T-helper 1 cell treated with Interleukin-12 subunit alpha and Interleukin-12 subunit beta and Interleukin-4 antibody, amounts not matched to agents 30 ng/mL and 1 ng/mL, for 36 hours (primary cell): ENCODE measurements around the gene INPP5A. TPM values are rescaled to one million over a fixed set of nuclear protein-coding genes. Genes with fewer than 3 reads are reported as not detected.

Experiments used
- intact Hi-C: fragments of 100-400 bp; cut with micrococcal nuclease; formaldehyde crosslinking; loops from one replicate; pipeline ENCODE4 v1.15.1; 2024
- total RNA-seq: library from RNA; stranded (reverse); gene quantifications from 2 replicates; pipeline ENCODE4 v1.2.3, GENCODE V29; 2022

Gene INPP5A
- total RNA-seq, 1 donor from 2014 or later = 19.0 TPM

DNA sequence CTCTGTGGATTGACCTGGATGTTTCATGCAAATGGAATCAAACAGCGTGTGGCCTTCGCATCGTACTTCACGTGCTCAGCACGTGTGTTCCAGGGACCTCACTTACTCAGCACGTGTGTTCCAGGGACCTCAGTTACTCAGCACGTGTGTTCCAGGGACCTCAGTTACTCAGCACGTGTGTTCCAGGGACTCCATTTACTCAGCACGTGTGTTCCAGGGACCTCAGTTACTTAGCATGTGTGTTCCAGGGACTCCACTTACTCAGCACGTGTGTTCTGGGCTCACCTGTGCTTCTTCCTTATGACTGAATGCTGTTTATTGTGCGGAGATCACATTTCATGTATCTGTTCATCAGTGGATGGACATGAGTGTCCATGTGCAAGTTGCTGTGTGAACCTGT lies 22.0 kb downstream of the INPP5A start:
- intact Hi-C loops = no loop called here

DNA sequence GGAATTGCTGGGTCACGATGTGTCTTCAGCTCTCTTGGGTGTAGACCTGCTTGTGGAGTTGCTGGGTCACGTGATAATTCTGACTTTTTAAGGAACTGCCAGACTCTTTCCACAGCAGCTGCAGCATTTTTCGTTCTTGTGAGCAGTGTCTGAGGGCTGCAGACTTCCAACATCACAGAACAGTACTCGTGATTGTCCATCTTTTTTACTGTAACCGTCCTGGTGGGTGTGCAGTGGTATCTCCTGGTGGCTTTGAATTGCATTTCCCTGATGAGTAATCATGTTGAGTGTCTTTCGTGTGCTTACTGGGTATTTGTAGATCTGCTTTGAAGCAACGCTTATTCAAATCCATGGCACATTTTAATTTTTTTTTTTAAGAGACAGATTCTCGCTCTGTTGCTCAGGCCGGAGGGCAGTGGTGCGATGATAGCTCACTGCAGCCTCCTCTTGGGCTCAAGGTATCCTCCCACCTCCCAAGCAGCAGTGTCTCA lies 22.7 kb downstream of the INPP5A start:
- intact Hi-C loops = no loop called here

DNA sequence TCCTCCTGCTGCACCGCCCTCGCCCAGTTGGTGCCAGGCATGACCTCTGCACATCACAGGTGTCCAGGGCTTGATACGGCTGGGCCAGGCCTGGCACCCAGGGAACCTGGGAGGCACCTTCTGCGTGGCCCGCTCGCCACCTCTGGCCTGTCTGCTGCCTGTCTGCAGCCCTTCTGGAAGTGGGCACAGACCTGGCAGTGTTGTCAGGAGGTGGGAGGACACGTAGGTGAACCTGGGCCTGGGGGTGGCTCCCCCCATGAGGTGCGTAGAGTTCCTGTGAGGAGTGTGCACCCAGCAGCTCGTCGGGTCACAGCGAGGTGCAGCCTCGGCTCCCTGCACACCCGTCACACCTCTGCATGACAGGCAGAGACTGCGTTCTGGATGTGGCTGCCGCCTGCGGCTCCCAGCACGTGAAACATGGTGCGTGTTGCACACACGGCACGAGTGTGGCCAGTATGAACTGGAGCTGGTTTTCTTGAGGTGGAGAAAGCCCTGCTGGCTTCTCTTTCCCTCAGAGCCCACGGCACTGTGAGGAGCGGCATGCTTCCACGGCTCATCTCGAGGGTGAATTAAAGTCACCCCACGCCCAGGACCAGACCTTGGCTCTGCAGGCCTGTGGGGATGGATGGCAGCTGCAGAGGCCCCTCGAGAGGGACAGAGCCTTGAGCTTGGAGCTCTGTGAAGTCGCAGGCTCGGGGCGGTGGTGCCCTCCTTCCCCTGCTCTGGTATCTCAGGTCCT lies 24.8 kb downstream of the INPP5A start:
- intact Hi-C loops = no loop called here

DNA sequence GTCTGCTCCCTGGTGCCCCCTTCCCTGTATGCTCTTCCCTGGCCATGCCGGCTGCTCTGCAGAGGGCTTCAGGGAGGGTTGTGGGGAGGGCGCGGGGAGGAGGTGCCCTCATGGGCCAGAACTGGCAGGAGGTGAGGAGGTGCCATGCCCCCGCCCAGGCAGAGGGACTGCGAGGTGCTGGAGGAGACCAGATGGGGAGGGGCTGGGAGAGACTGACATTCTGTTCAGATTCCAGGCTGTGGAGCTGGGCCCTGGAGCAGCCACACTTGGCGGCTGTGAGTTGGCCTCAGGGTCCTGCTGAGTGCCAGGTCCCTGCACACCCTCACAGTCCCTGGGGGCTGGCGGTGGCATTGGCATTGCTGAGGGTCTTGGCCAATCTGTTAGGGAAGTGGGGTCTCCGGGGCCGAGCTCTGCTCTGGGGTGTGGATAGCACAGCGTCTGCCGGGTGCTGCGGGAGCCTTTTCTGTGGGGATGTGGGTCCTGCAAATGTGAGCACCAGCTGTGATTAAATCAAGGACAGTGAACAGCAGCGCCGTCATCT lies 25.4 kb downstream of the INPP5A start:
- intact Hi-C loops = no loop called here

DNA sequence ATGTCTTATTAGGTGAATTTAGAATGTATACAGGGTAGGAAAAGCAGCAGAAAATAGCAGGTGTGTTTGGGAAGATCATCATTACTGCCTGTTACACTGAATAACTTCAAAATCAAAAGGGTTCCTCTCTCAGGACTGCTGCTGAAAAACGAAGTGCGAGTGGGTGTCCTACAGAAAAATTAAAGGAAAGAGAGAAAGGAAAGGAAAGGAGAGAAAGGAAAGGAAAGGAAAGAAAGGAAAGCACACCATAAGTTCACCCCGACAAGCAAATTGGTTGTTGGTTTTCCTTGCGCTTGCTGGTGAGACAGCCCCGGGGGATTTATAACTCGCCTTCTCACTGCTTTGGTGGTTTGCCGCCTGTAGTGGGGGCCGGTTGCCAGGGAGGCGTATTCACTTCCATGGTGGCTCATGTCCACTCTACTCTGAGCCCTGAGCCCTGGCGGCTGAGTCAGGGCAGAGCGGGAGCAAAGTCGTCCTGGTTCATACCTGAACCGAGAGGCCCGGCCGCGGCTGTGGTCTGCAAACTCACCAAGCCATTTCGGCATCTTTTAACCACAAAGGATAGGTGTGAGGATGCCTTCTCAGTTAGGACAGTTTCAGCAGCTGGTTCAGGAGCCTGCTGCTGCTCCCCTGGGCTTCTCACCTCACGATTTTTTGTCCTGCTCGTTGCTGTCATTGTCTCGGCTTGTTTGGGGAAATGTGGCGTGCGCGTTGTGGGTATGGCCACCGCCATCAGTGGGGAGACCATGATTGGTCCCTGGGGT lies 26.1 kb downstream of the INPP5A start:
- intact Hi-C loops = no loop called here

DNA sequence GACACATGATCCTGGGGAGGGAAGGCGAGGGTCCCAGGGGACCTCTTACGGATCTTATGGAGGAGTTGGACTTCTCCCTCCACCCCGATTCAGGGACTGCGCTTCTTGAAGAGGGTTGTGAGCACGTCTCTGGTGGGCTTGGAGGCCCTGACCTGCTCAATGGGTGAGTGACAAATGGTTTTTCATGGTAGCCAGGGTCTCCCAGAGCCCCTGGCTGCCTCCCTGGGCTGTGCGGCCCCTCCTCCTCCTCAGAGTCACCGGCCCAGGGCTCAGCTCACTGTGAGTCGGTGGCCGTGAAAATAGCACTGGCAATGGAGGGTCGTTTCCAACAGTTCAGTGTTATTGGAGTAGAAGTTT lies 26.6 kb downstream of the INPP5A start:
- intact Hi-C loops = no loop called here

DNA sequence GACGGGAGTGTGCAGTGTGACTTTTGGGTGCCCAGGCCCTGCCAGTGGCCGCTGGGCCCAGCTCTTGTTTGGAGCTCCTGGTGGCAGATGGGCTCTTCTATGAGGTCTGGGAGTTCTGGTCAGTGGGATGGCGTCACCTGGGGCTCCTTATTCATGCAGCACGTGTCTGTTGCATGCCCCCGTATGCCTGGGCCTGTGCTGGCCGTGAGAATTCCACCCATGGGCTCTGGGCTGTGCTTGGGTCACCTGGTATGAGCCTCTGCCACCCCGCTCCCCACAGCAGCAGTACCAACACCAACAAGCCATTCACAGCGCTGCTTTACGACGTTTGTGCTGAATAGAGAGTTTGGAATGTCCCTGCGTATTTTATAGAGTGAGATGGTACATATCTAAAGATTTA lies 27.1 kb downstream of the INPP5A start:
- intact Hi-C loops = no loop called here

DNA sequence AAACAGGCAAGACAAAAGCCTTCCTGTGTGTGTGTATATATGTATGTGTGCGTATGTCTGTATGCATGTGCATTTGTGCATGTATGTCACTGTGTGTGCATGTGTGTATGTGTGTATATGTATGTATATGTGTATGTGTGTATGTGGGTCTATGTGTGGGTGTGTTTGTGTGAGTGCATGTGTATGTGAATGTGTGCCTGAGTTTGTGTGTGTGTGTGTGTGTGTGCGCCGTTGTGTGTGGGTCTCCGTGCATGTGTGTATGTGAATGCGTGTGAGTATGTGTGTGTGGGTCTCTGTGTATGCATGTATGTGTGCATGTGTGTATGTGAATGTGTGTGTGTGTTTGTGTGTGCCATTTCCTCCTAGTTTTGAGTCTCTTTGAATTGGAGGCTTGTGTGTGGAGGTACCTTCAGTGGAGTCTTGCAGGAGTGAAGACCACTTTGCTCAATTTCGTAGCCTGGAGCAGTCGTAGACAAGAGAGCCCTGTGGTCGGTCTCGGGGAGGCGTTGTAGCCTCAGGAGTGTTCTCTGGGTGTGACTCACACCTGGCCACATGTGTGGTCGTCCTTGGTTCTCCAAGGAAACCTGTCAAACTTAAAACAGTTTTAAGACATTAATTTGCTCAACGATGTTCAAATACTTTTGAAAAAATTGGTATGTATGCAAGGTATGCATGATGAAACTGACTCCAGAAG lies 28.1 kb downstream of the INPP5A start:
- intact Hi-C loops = no loop called here

DNA sequence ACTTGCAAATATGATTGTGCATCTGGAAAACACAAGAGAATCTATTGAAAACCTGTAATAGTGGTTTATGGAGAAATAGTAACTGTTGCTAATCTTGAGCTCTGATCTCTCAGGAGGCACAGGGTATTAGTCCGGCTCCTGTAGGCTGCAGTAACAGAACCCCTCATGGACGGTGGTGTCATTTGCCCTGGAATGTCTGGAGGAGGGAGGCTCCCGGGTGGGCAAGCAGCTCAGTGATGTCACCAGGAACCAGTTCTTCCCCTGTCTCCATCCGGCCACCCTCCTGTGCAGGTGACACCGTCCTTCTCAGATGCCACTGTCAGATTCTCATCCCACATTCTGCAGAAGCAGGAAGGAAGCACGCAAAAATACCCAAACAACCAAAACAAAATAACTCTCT lies 29.3 kb downstream of the INPP5A start:
- intact Hi-C loops = no loop called here

DNA sequence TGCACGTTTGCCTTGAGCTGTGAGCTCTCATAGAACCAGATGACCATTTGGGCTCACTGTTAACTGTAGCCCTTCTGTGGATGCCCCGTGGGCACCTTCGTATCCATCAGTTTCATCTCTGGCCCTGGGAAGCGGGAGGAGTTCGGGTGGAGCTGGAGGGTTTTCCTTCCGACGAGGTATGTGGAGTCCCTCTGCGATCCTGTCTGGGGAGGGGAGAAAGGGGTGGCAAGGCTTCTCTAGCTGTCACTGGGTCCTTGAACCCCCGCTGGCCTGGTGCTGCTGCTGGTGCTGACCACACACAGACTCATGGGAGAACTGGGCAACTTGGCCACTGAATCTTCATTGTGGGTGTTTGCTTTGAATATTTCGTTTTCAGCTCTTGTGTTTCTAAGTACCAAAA lies 32.7 kb downstream of the INPP5A start:
- intact Hi-C loops = no loop called here

DNA sequence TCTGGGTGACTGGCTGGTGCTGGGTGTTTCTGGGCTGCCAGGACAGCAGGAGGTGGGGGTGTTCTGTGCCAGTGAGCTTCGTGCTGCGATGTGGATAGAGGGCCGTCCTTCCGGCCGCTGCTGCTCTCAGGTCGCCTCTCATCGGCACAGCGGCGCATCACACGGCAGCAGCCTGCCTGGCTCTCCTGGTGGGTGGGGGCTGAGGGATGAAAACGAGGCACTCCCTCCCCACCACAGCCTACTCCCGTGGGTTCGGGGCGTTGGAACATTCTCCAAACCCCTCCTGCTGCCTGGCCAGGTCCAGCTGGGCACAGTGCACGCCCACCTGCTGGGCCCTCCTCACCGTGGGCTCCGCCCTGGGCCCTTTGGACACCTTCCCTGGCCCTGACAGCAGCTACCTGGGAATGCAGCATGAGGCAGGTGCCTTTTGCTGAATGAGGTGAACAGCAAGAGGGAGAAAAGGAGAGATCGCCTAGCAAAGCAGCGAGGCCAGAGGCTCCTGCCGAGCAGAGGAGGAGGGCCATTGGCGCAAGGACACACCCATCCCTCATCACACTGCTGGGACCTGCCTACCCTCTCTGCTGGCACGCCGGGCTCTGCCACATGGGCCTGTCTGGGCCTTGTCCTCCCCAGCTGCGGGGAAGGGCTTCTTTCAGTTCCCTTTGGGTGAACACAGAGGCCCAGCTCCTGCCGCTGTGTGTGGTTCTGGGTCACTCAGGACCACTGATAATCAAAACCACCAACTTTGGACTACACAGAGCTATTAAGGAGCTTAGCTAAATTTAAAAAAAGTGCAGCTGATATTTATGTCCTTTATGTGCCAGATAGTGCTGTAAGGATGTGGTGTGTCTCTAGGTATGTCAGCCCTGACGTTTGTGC lies 33.4 kb downstream of the INPP5A start:
- intact Hi-C loops = no loop called here

DNA sequence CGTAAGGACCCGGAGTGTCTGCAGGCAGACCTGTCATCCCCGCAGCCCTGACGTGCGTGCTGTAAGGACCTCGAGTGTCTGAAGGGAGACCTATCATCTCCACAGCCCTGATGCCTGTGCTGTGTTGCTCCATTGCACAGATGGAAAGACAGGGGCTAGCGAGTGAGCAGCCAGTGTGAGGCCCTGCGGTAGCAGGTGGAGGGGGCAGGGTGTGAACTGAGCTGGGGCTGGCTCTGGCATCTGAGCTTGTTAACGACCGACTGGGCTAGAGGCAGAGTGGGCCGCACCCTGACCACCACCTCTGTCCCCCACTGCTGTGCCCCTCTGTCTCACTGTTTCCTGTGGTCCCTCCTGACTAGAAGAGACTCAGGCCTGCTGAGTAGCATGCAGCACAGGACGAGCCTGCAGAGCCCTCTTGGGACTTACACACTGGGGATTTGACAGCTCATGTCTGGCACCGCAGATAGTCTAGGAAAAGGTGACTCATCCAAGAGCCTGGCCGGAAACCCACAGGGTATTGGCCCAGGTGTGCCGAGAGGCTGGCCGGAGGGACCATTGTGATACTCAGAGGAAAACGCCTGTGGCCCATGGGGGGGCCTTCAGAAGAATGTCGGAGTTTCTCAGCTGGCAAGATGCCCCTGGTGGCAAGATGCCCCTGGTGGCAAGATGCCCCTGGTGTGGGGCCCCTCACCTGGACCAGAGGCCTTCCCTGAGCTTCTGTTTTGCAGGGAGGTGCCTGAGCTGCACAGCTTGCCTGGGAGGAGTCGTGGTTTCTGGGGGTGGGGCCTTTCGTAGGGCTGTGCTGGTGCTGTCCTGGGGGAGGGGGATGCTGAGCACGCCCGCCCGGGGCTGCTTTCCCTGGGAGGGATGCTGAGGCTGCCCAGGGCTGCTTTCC lies 34.3 kb downstream of the INPP5A start:
- intact Hi-C loops = loop anchor here (1.0 to 2.0 kb wide), 3 partner anchors 15 to 32 kb away; no protein-coding TSS in a partner anchor

DNA sequence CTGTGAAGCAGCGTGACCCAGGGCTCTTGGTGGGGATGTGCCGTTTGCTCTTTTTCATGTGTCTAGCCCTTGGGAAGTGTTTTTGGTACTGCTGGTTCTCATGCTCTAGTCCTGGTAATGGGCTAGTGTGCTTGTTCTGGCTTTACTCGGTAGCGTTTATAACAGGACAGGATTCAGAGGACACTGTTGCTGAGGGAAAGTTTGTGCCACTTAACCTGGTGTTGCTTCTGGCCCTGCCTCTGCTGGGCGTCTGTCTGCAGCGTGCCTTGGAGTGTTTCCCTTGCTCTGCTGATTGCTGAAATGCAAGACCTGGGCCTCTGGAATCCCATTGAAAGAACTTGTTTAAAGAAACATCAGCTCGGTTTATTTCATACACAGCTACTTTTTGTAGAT lies 35.0 kb downstream of the INPP5A start:
- intact Hi-C loops = loop anchor here (1.0 to 2.0 kb wide), 3 partner anchors 16 to 32 kb away; no protein-coding TSS in a partner anchor

DNA sequence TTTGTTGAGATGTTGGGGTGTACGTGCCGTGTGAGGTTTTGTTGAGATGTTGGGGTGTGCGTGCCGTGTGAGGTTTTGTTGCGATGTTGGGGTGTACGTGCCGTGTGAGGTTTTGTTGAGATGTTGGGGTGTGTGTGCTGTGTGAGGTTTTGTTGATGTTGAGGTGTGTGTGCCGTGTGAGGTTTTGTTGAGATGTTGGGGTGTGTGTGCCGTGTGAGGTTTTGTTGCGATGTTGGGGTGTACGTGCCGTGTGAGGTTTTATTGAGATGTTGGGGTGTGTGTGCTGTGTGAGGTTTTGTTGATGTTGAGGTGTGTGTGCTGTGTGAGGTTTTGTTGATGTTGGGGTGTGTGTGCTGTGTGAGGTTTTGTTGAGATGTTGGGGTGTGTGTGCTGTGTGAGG lies 35.4 kb downstream of the INPP5A start:
- intact Hi-C loops = loop anchor here (1.0 to 2.0 kb wide), 3 partner anchors 16 to 33 kb away; no protein-coding TSS in a partner anchor

DNA sequence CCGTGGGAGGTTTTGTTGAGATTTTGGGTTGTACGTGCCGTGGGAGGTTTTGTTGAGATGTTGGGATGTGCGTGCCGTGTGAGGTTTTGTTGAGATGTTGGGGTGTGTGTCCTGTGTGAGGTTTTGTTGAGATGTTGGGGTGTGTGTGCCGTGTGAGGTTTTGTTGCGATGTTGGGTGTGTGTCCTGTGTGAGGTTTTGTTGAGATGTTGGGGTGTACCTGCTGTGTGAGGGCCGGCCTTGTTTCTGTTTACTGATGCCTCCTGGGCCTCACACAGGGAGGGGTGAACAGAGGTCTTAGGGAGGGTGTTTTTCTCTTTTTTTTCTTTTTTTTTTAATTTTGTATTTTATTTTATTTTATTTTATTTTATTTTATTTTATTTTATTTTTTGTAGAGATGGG lies 36.7 kb downstream of the INPP5A start:
- intact Hi-C loops = loop anchor here (2.0 kb wide), 1 partner anchor 15 kb away; no protein-coding TSS in a partner anchor

DNA sequence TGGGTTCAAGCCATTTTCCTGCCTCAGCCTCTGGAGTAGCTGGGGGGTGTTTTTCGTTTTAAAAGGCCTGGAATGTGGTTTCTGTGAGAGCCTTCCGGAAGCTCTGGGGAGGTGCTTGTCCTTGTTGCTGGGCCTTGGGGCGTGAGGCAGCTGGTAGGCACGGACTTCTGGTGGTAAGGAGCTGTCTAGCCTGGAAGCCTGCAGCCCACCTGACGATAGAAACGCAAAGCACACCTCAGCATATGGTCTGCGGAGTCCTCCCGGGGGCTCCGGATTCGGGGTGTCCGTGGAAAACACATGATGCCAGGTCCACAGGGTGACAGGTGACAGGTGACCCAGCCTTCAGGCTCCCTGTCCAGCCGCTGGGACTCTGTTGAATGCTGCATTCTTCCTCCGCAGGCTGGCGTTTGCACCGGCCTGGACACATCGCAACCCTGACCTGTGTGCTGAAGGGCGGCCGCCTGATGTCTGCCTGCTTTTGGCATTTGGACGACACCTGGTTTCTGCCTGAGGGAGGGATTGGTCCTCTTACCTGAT lies 37.3 kb downstream of the INPP5A start:
- intact Hi-C loops = loop anchor here (2.0 to 5.0 kb wide), 2 partner anchors 14 to 42 kb away; no protein-coding TSS in a partner anchor

DNA sequence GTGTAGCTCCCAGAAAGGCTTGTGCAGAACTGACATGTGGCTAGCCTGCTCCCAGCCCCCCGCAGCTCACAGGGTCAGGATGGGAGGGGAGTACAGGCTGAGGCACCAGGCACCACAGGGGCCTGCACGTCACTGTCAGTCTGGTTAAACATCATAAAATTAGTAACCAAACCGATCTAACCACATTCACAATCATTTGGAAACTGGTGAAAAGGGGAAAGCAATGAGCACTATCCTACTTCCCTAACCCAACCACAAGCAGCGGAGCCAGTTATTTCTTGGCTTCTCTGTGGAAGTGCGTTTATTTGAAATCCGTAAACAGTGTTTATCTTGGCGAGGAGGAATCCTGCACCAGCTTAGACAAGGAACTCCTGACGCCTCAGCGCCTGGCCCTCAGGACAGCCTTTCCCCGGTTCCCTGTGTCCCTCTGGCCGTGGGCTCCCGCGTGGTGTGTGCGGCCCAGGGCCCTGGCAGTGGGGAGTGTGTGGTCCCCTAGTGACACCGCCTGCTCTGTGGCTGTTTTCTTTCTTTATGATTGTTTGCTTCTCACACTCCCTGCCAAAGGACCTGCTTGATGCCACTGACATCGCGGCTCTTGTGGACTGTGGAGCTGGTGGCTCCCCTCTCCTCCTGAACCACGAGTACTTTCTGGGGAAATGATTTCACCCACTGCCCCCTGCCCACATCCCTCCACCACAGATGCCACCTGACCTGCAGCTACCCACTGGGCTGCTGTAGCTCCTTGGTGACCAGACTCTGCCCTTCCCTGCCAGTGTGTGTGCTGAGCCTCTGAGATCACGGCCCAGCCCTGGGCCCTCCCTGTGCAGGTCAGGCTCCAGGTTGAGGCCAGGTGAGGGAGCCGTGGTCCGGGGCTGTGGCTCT lies 38.0 kb downstream of the INPP5A start:
- intact Hi-C loops = loop anchor here (2.0 to 5.0 kb wide), 2 partner anchors 13 to 42 kb away; no protein-coding TSS in a partner anchor
